Neuron (in vitro differentiated cells): ENCODE data around the gene PLA2G2C.
"Not testable (repeated sequence)": the region's sequence is repeated elsewhere in the genome, so short reads cannot be mapped to it uniquely, and the experiment has no call there.

Source experiments
- H2AFZ ChIP-seq: one replicate; pipeline ENCODE4 v1.6.1; 2013; ENCODE audit warnings: low read depth, mild to moderate bottlenecking, inconsistent platforms, low read length, moderate library complexity
- H3K27me3 ChIP-seq: one replicate; pipeline ENCODE4 v1.6.1; 2013; ENCODE audit warnings: low read length; ENCODE audit not compliant: insufficient read depth
- H3K36me3 ChIP-seq: one replicate; pipeline ENCODE4 v1.6.1; 2013; ENCODE audit warnings: low read length; ENCODE audit not compliant: insufficient read depth
- H3K4me1 ChIP-seq: one replicate; pipeline ENCODE4 v1.6.1; 2013; ENCODE audit warnings: low read length; ENCODE audit not compliant: insufficient read depth
- H3K4me3 ChIP-seq: 2 replicates; pipeline ENCODE4 v1.5.1; 2013; ENCODE audit warnings: mild to moderate bottlenecking, low read length, moderate library complexity
- H3K9me3 ChIP-seq: one replicate; pipeline ENCODE4 v1.6.1; 2013; ENCODE audit warnings: low read length

Gene PLA2G2C

GRCh38 chr1:20219053-20219452, 32.7 kb upstream of the PLA2G2C start:
- H2AFZ ChIP-seq, H3K4me1 ChIP-seq, H3K4me3 ChIP-seq, H3K36me3 ChIP-seq, H3K9me3 ChIP-seq: not testable (repeated sequence)
- H3K27me3 ChIP-seq, result peaks cover 29% of the 10 kb centered on the region

- H3K9me3 ChIP-seq, result no peaks in the 10 kb centered on the region
- no peak overlapping the region for H2AFZ ChIP-seq
- no peaks in the 10 kb centered on the region for H3K4me1 ChIP-seq
- no peaks in the 10 kb centered on the region for H3K36me3 ChIP-seq
- no peak overlapping the region for H3K4me3 ChIP-seq
- peaks cover 18% of the 10 kb centered on the region for H3K27me3 ChIP-seq
Measured at GRCh38 chr1:20216574-20216973, 30.3 kb upstream of the PLA2G2C start.

GRCh38 chr1:20215716-20216115, 29.4 kb upstream of the PLA2G2C start:
- peaks cover 20% of the 10 kb centered on the region for H3K27me3 ChIP-seq
- H3K4me3 ChIP-seq, result no peak overlapping the region
- no peaks in the 10 kb centered on the region for H3K36me3 ChIP-seq
- no peaks in the 10 kb centered on the region for H3K9me3 ChIP-seq
- H3K4me1 ChIP-seq, result no peaks in the 10 kb centered on the region
- H2AFZ ChIP-seq, result no peak overlapping the region

GRCh38 chr1:20212685-20213331, 26.5 kb upstream of the PLA2G2C start:
- peaks cover 12% of the 10 kb centered on the region for H3K27me3 ChIP-seq
- no peak overlapping the region for H3K4me3 ChIP-seq
- no peak overlapping the region for H2AFZ ChIP-seq
- no peaks in the 10 kb centered on the region for H3K9me3 ChIP-seq
- no peaks in the 10 kb centered on the region for H3K36me3 ChIP-seq
- no peaks in the 10 kb centered on the region for H3K4me1 ChIP-seq

- Histone ChIP-seq H3K9me3 (no peaks in the 10 kb centered on the region), H2AFZ (no peak overlapping the region), H3K36me3 (no peaks in the 10 kb centered on the region), H3K4me3 (no peak overlapping the region), H3K27me3 (peaks cover 12% of the 10 kb centered on the region), H3K4me1 (no peaks in the 10 kb centered on the region)
Measured at GRCh38 chr1:20212085-20212684, 25.9 kb upstream of the PLA2G2C start.

- no peak overlapping the region for H2AFZ ChIP-seq
- no peaks in the 10 kb centered on the region for H3K4me1 ChIP-seq
- no peaks in the 10 kb centered on the region for H3K36me3 ChIP-seq
- H3K27me3 ChIP-seq, result peaks cover 12% of the 10 kb centered on the region
- no peak overlapping the region for H3K4me3 ChIP-seq
- no peaks in the 10 kb centered on the region for H3K9me3 ChIP-seq
Measured at GRCh38 chr1:20211511-20211931, 25.2 kb upstream of the PLA2G2C start.

GRCh38 chr1:20210736-20211460, 24.6 kb upstream of the PLA2G2C start:
- Histone ChIP-seq H3K9me3 (no peaks in the 10 kb centered on the region), H3K36me3 (no peaks in the 10 kb centered on the region), H3K4me3 (no peak overlapping the region), H3K27me3 (peaks cover 12% of the 10 kb centered on the region), H3K4me1 (no peaks in the 10 kb centered on the region), H2AFZ (no peak overlapping the region)

GRCh38 chr1:20209471-20209870, 23.2 kb upstream of the PLA2G2C start:
- H3K4me3 ChIP-seq, result no peak overlapping the region
- H2AFZ ChIP-seq, result no peak overlapping the region
- H3K36me3 ChIP-seq, result no peaks in the 10 kb centered on the region
- no peaks in the 10 kb centered on the region for H3K9me3 ChIP-seq
- H3K27me3 ChIP-seq, result peaks cover 6% of the 10 kb centered on the region
- H3K4me1 ChIP-seq, result no peaks in the 10 kb centered on the region

- H2AFZ ChIP-seq, result no peak overlapping the region
- peaks cover 5% of the 10 kb centered on the region for H3K27me3 ChIP-seq
- H3K36me3 ChIP-seq, result no peaks in the 10 kb centered on the region
- H3K4me3 ChIP-seq, result no peak overlapping the region
- H3K4me1 ChIP-seq, result no peaks in the 10 kb centered on the region
- H3K9me3 ChIP-seq, result no peaks in the 10 kb centered on the region
Measured at GRCh38 chr1:20207546-20207945, 21.2 kb upstream of the PLA2G2C start.

GRCh38 chr1:20202166-20202565, 15.8 kb upstream of the PLA2G2C start:
- Histone ChIP-seq H2AFZ (no peak overlapping the region), H3K27me3 (peaks cover 4% of the 10 kb centered on the region), H3K4me3 (no peak overlapping the region), H3K36me3 (no peaks in the 10 kb centered on the region), H3K9me3 (no peaks in the 10 kb centered on the region), H3K4me1 (no peaks in the 10 kb centered on the region)

- no peaks in the 10 kb centered on the region for H3K4me1 ChIP-seq
- no peak overlapping the region for H2AFZ ChIP-seq
- H3K36me3 ChIP-seq, result no peaks in the 10 kb centered on the region
- H3K4me3 ChIP-seq, result no peak overlapping the region
- no peaks in the 10 kb centered on the region for H3K9me3 ChIP-seq
- peaks cover 4% of the 10 kb centered on the region for H3K27me3 ChIP-seq
Measured at GRCh38 chr1:20200966-20201365, 14.6 kb upstream of the PLA2G2C start.

GRCh38 chr1:20199840-20200239, 13.5 kb upstream of the PLA2G2C start:
- Histone ChIP-seq H3K27me3 (peaks cover 4% of the 10 kb centered on the region), H2AFZ (no peak overlapping the region), H3K4me3 (no peak overlapping the region), H3K4me1 (no peaks in the 10 kb centered on the region), H3K9me3 (no peaks in the 10 kb centered on the region), H3K36me3 (no peaks in the 10 kb centered on the region)

- Histone ChIP-seq H3K36me3 (no peaks in the 10 kb centered on the region), H3K27me3 (peaks cover 4% of the 10 kb centered on the region), H3K4me1 (no peaks in the 10 kb centered on the region), H3K9me3 (no peaks in the 10 kb centered on the region), H2AFZ (no peak overlapping the region), H3K4me3 (no peak overlapping the region)
Measured at GRCh38 chr1:20199403-20199802, 13.1 kb upstream of the PLA2G2C start.
